CD4-positive, alpha-beta memory T cell (primary cell): ENCODE measurements around the gene LYPD3. TPM values are rescaled to one million over a fixed set of nuclear protein-coding genes. Genes with fewer than 3 reads are reported as not detected.

Source experiments
- CTCF ChIA-PET: fragments of 350-600 bp; sonication (Branson Sonifier 250); formaldehyde crosslinking; loops from one replicate; lab custom pipeline; 2021; ENCODE audit warnings: inconsistent platforms; ENCODE audit not compliant: partially characterized antibody; lab: Charles Lee
- POLR2A ChIA-PET: fragments of 350-600 bp; sonication (Branson Sonifier 250); formaldehyde crosslinking; loops from one replicate; lab custom pipeline; 2021; ENCODE audit not compliant: partially characterized antibody; lab: Charles Lee
- DNase-seq, 5 donors: peaks; one replicate each; pipeline versions ENCODE4 v3.0.0 to v3.0.0-alpha.2; 2020 to 2022; ENCODE audit warnings: mixed read lengths in 1 of 5
- H3K27ac ChIP-seq: one replicate; pipeline ENCODE4 v1.7.0; 2013; ENCODE audit warnings: low read depth, low read length
- H3K27me3 ChIP-seq: 2 replicates; pipeline ENCODE4 v1.7.0; 2013; ENCODE audit warnings: mild to moderate bottlenecking, low read length, moderate library complexity; ENCODE audit not compliant: insufficient read depth
- H3K36me3 ChIP-seq: 2 replicates; pipeline ENCODE4 v1.7.0; 2013; ENCODE audit warnings: mild to moderate bottlenecking, low read length, moderate library complexity; ENCODE audit not compliant: insufficient read depth
- H3K4me1 ChIP-seq: 2 replicates; pipeline ENCODE4 v1.7.0; 2013; ENCODE audit warnings: mild to moderate bottlenecking, low read length, moderate library complexity; ENCODE audit not compliant: insufficient read depth
- H3K4me3 ChIP-seq, 2 donors: one replicate each; pipeline ENCODE4 v1.7.0; 2013; ENCODE audit warnings: low read length in 2 of 2, mild to moderate bottlenecking in 1 of 2
- H3K9me3 ChIP-seq, 2 donors: one replicate each; pipeline ENCODE4 v1.7.0; 2013; ENCODE audit warnings: low read length in 2 of 2, control low read depth in 1 of 2; ENCODE audit not compliant: control insufficient read depth in 1 of 2
- H3K27ac Mint-ChIP-seq, 7 donors: one replicate each; pipeline ENCODE4 v1.8.0; 2020 to 2021; ENCODE audit warnings: mixed read lengths in 7 of 7, mild to moderate bottlenecking in 6 of 7, inconsistent platforms in 3 of 7, moderate library complexity in 3 of 7
- H3K27me3 Mint-ChIP-seq, 2 donors: one replicate each; pipeline ENCODE4 v1.8.0; 2020 to 2021; ENCODE audit warnings: mixed read lengths in 2 of 2
- H3K36me3 Mint-ChIP-seq, 2 donors: one replicate each; pipeline ENCODE4 v1.8.0; 2020 to 2021; ENCODE audit warnings: mixed read lengths in 2 of 2, inconsistent platforms in 1 of 2, mild to moderate bottlenecking in 1 of 2
- H3K4me1 Mint-ChIP-seq, 4 donors: one replicate each; pipeline ENCODE4 v1.8.0; 2020 to 2021; ENCODE audit warnings: mixed read lengths in 4 of 4, mild to moderate bottlenecking in 1 of 4
- H3K4me3 Mint-ChIP-seq, 8 donors: one replicate each; pipeline ENCODE4 v1.8.0; 2020 to 2021; ENCODE audit warnings: mixed read lengths in 8 of 8, mild to moderate bottlenecking in 7 of 8, moderate library complexity in 6 of 8, inconsistent platforms in 3 of 8
- H3K9me3 Mint-ChIP-seq, 8 donors: one replicate each; pipeline ENCODE4 v1.8.0; 2020 to 2021; ENCODE audit warnings: mixed read lengths in 8 of 8, mild to moderate bottlenecking in 5 of 8, inconsistent platforms in 3 of 8, moderate library complexity in 1 of 8
- intact Hi-C: fragments of 100-400 bp; cut with micrococcal nuclease; formaldehyde crosslinking; loops from one replicate; pipeline ENCODE4 v1.15.1; 2023
- polyA plus RNA-seq, 2 donors: library from polyadenylated mRNA; unstranded; fragments of 300-500 nt; fragmentation: Illumina TruSeq; gene quantifications; one replicate each; pipeline ENCODE4 v1.2.3, GENCODE V29; 2021
- total RNA-seq, 2 experiments: library from RNA; stranded (reverse); gene quantifications; one replicate each; pipeline ENCODE4 v1.2.3, GENCODE V29; 2021

The LYPD3 gene
- total and polyA plus RNA-seq, 4 experiments from 2014 or later, result 3.3 to 5.9 (median 4.1) TPM

GRCh38 chr19:43474986-43475705 is 9.7 kb upstream of the LYPD3 start:
- ChIA-PET CTCF (interaction anchor here (1.1 to 5.0 kb wide), 5 partner anchors 12 to 193 kb away, joined by 3 to 17 read pairs (median 8); partner anchors contain the start of gene PHLDB3), POLR2A (interaction anchor here (1.8 to 4.9 kb wide), 3 partner anchors 12 to 36 kb away, joined by 6 to 56 read pairs (median 6); no protein-coding TSS in a partner anchor)
- Mint-ChIP-seq H3K4me3 (peak overlapping the region; percentile 77 to 90 (median 86)), H3K27ac (peak overlapping the region; percentile 80 to 100 (median 99)), H3K4me1 (peaks cover 12 to 31% (median 19%) of the 10 kb centered on the region in 4 donors), H3K9me3 (peaks cover 0 to 2% (median 0%) of the 10 kb centered on the region in 8 donors), H3K36me3 (peaks cover 6 to 8% of the 10 kb centered on the region in 2 donors), H3K27me3 (no peaks in the 10 kb centered on the region)
- Histone ChIP-seq H3K36me3 (no peaks in the 10 kb centered on the region), H3K9me3 (no peaks in the 10 kb centered on the region), H3K4me3 (peak overlapping the region; percentile 26 to 53), H3K27ac (peak overlapping the region; percentile 58), H3K4me1 (peaks cover 18% of the 10 kb centered on the region), H3K27me3 (no peaks in the 10 kb centered on the region)
- intact Hi-C loops, result loop anchor here (1.0 to 5.0 kb wide), 4 partner anchors 12 to 44 kb away; partner anchors contain the start of gene PHLDB3
- peak; percentile 94 to 97 (median 95) for DNase-seq

- intact Hi-C loops, result no loop called here
- ChIA-PET CTCF (interaction anchor here (1.1 to 5.0 kb wide), 4 partner anchors 11 to 46 kb away, joined by 4 to 17 read pairs (median 9); partner anchors contain the start of gene PHLDB3), POLR2A (interaction anchor here (0.7 to 4.9 kb wide), 4 partner anchors 11 to 35 kb away, joined by 4 to 56 read pairs (median 6); partner anchors contain the start of gene PHLDB3)
- peak overlapping the region in 7 of 8 donors; percentile 59 to 87 (median 79) for H3K4me3 Mint-ChIP-seq
- peaks cover 24% of the 10 kb centered on the region for H3K4me1 ChIP-seq
- DNase-seq, result no peak
- H3K27ac Mint-ChIP-seq, result peak overlapping the region; percentile 80 to 100 (median 99)
- no peaks in the 10 kb centered on the region for H3K36me3 ChIP-seq
- H3K9me3 Mint-ChIP-seq, result peaks cover 0 to 2% (median 0%) of the 10 kb centered on the region in 8 donors
- H3K27ac ChIP-seq, result peak overlapping the region; percentile 58
- no peak overlapping the region for H3K4me3 ChIP-seq
- H3K27me3 Mint-ChIP-seq, result no peaks in the 10 kb centered on the region
- peaks cover 15 to 38% (median 24%) of the 10 kb centered on the region in 4 donors for H3K4me1 Mint-ChIP-seq
- peaks cover 6 to 8% of the 10 kb centered on the region in 2 donors for H3K36me3 Mint-ChIP-seq
- no peaks in the 10 kb centered on the region for H3K27me3 ChIP-seq
- no peaks in the 10 kb centered on the region for H3K9me3 ChIP-seq
These were observed 9.1 kb upstream of the LYPD3 start for GRCh38 chr19:43474487-43474886.

- Histone ChIP-seq H3K9me3 (no peaks in the 10 kb centered on the region), H3K36me3 (no peaks in the 10 kb centered on the region), H3K4me3 (no peak overlapping the region), H3K27ac (no peak overlapping the region), H3K4me1 (peaks cover 48% of the 10 kb centered on the region), H3K27me3 (no peaks in the 10 kb centered on the region)
- Mint-ChIP-seq H3K36me3 (peaks cover 3 to 4% of the 10 kb centered on the region in 2 donors), H3K4me3 (no peak overlapping the region), H3K27me3 (no peaks in the 10 kb centered on the region), H3K9me3 (peaks cover 0 to 2% (median 0%) of the 10 kb centered on the region in 8 donors), H3K27ac (peak overlapping the region in 5 of 7 donors; percentile 35 to 97 (median 90)), H3K4me1 (peaks cover 32 to 64% (median 48%) of the 10 kb centered on the region in 4 donors)
- ChIA-PET CTCF (interaction anchor here (0.7 kb wide), 2 partner anchors 293 to 1706 kb away, joined by 4 to 5 read pairs; no protein-coding TSS in a partner anchor), POLR2A (interaction anchor here (1.4 kb wide), 1 partner anchor 24 kb away, joined by 4 read pairs; no protein-coding TSS in a partner anchor)
- intact Hi-C loops, result no loop called here
- no peak for DNase-seq
These were observed 5.7 kb upstream of the LYPD3 start for GRCh38 chr19:43471091-43471490.

- peaks cover 40% of the 10 kb centered on the region for H3K4me1 ChIP-seq
- no peaks in the 10 kb centered on the region for H3K9me3 ChIP-seq
- intact Hi-C loops, result no loop called here
- Mint-ChIP-seq H3K27ac (peak overlapping the region; percentile 82 to 98 (median 97)), H3K9me3 (no peaks in the 10 kb centered on the region), H3K4me1 (peaks cover 32 to 61% (median 47%) of the 10 kb centered on the region in 4 donors), H3K36me3 (peaks cover 0 to under 1% of the 10 kb centered on the region in 2 donors), H3K4me3 (peak overlapping the region in 2 of 8 donors; percentile 35 to 46), H3K27me3 (no peaks in the 10 kb centered on the region)
- H3K27me3 ChIP-seq, result no peaks in the 10 kb centered on the region
- H3K4me3 ChIP-seq, result no peak overlapping the region
- CTCF ChIA-PET, result interaction anchor here (0.7 to 0.9 kb wide), 3 partner anchors 23 to 1707 kb away, joined by 4 to 5 read pairs (median 4); no protein-coding TSS in a partner anchor
- H3K27ac ChIP-seq, result no peak overlapping the region
- H3K36me3 ChIP-seq, result no peaks in the 10 kb centered on the region
- POLR2A ChIA-PET, result interaction anchor here (0.6 to 2.5 kb wide), 3 partner anchors 12 to 34 kb away, joined by 3 to 12 read pairs (median 4); partner anchors contain the start of gene PHLDB3
- peak; percentile 22 to 87 (median 48) for DNase-seq
These were observed 4.9 kb upstream of the LYPD3 start for GRCh38 chr19:43470288-43470687.

GRCh38 chr19:43469160-43469480 is 3.7 kb upstream of the LYPD3 start:
- DNase-seq, result peak; percentile 57 to 69 (median 60)
- no peaks in the 10 kb centered on the region for H3K9me3 ChIP-seq
- no peaks in the 10 kb centered on the region for H3K36me3 Mint-ChIP-seq
- CTCF ChIA-PET, result interaction anchor here (1.0 to 2.3 kb wide), 3 partner anchors 22 to 51 kb away, joined by 4 to 16 read pairs (median 8); no protein-coding TSS in a partner anchor
- H3K4me1 Mint-ChIP-seq, result peaks cover 34 to 58% (median 49%) of the 10 kb centered on the region in 4 donors
- no peak overlapping the region for H3K4me3 ChIP-seq
- H3K4me1 ChIP-seq, result peaks cover 46% of the 10 kb centered on the region
- peak overlapping the region; percentile 82 to 98 (median 97) for H3K27ac Mint-ChIP-seq
- POLR2A ChIA-PET, result interaction anchor here (0.7 to 2.5 kb wide), 5 partner anchors 10 to 64 kb away, joined by 3 to 12 read pairs (median 4); partner anchors contain the start of genes PHLDB3 and ZNF575
- H3K4me3 Mint-ChIP-seq, result peak overlapping the region in 6 of 8 donors; percentile 21 to 85 (median 22)
- no peaks in the 10 kb centered on the region for H3K27me3 ChIP-seq
- no peaks in the 10 kb centered on the region for H3K36me3 ChIP-seq
- intact Hi-C loops, result no loop called here
- H3K27ac ChIP-seq, result peak overlapping the region; percentile 62
- no peaks in the 10 kb centered on the region for H3K27me3 Mint-ChIP-seq
- H3K9me3 Mint-ChIP-seq, result no peaks in the 10 kb centered on the region

GRCh38 chr19:43468354-43469159 is 3.1 kb upstream of the LYPD3 start:
- no peaks in the 10 kb centered on the region for H3K27me3 Mint-ChIP-seq
- peak in 3 of 5 donors; percentile 9 to 54 (median 30) for DNase-seq

More at GRCh38 chr19:43468354-43469159, 3.1 kb upstream of the LYPD3 start:
- Histone ChIP-seq H3K27me3 (no peaks in the 10 kb centered on the region), H3K4me1 (peaks cover 48% of the 10 kb centered on the region), H3K27ac (peak overlapping the region; percentile 62), H3K9me3 (no peaks in the 10 kb centered on the region), H3K4me3 (no peak overlapping the region), H3K36me3 (no peaks in the 10 kb centered on the region)
- Mint-ChIP-seq H3K27ac (peak overlapping the region; percentile 82 to 98 (median 97)), H3K9me3 (no peaks in the 10 kb centered on the region), H3K36me3 (no peaks in the 10 kb centered on the region), H3K4me3 (peak overlapping the region in 7 of 8 donors; percentile 23 to 85 (median 66)), H3K4me1 (peaks cover 35 to 62% (median 50%) of the 10 kb centered on the region in 4 donors)
- POLR2A ChIA-PET, result interaction anchor here (0.7 to 2.5 kb wide), 6 partner anchors 14 to 64 kb away, joined by 3 to 12 read pairs (median 3); partner anchors contain the start of genes PHLDB3 and ZNF575
- intact Hi-C loops, result no loop called here
- CTCF ChIA-PET, result interaction anchor here (1.0 to 2.3 kb wide), 3 partner anchors 21 to 51 kb away, joined by 4 to 16 read pairs (median 8); no protein-coding TSS in a partner anchor
